Activated CD8-positive, alpha-beta T cell treated with anti-CD3 and anti-CD28 coated beads, Interleukin-2, amount 10 ng/mL, durations not matched to agents 7 days and 5 days (primary cell): Measurements from ENCODE around the gene CHCT1. TPM values are rescaled to one million over a fixed set of nuclear protein-coding genes. Genes with fewer than 3 reads are reported as not detected.

Source experiments
- total RNA-seq, 2 experiments: library from RNA; stranded (reverse); gene quantifications; one replicate each; pipeline ENCODE4 v1.2.3, GENCODE V29; 2021

The CHCT1 gene
- total RNA-seq, 2 experiments from 2014 or later, result not detected

Other genes with a start within 250 kb of the CHCT1 start
- 10 to 100 TPM; 36.7 to 44.0 TPM for gene USP32, start 30.4 kb upstream of the CHCT1 start, total RNA-seq
- gene APPBP2, start 103.8 kb downstream of the CHCT1 start, total RNA-seq, result 10 to 100 TPM; 25.9 to 27.2 TPM
- 10 to 100 TPM; 20.4 to 21.2 TPM for gene PPM1D, start 177.7 kb downstream of the CHCT1 start, total RNA-seq